ENCODE results near the gene PNLIPRP3. TPM values are rescaled to one million over a fixed set of nuclear protein-coding genes. Genes with fewer than 3 reads are reported as not detected.

PNLIPRP3 gene
- total and polyA plus RNA-seq, 2 of the 4 experiments (the other 2 are of a cell fraction): not detected

DNA sequence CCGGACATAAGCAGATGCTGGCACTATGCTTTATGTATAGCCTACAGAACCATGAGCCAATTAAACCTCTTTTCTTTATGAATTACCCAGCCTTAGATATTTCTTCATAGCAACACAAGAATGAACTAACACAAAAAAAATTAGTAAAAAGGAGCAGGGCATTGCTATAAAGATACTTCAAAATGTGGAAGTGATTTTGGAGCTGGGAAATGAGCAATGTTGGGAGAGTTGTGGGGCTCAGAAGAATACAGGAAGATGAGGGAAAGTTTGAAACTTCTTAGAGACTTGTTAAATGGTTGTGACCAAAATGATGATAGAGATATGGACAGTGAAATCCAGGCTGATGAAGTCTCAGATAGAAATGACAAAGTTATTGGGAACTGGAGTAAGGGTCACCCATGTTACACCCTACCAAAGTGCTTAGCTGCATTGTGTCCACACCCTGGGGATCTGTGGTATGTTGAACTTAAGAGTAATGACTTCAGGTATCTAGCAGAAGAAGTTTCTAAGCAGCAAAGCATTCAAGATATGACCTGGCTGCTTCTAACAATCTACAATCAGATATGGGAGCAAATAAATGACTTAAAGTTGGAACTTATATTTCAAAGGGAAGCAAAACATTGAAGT lies 24.2 kb downstream of the PNLIPRP3 start:
- Histone ChIP-seq H3K36me3 (ENCODE audit: control insufficient read depth, insufficient read depth, low read length) (no peaks in the 10 kb centered on the region), H3K79me1 (ENCODE audit: low read depth in 1 of 2, low read length in 2 of 2) (no peaks in the 10 kb centered on the region), H3K18ac (ENCODE audit: low read depth, low read length) (no peak overlapping the region), H3K9me1 (ENCODE audit: insufficient read depth, low read length) (no peaks in the 10 kb centered on the region), H3K27me3 (ENCODE audit: control insufficient read depth, insufficient read depth, low read length) (no peaks in the 10 kb centered on the region), H3K9me3 (ENCODE audit: control insufficient read depth, insufficient read depth, low read length) (no peaks in the 10 kb centered on the region), H2BK20ac (ENCODE audit: low read depth, low read length) (no peak overlapping the region), H2BK15ac (ENCODE audit: low read depth, low read length) (no peak overlapping the region), H3K14ac (replicated peaks; ENCODE audit: low read depth, low read length) (no peak overlapping the region), H3K4me1 (ENCODE audit: control insufficient read depth, insufficient read depth, low read length) (no peaks in the 10 kb centered on the region), H4K91ac (ENCODE audit: insufficient read depth, low read depth, low read length) (no peak overlapping the region), H3K56ac (ENCODE audit: extremely low read depth, insufficient read depth, low read length) (no peak overlapping the region), H2BK120ac (ENCODE audit: low read depth, low read length) (no peak overlapping the region), H3K23ac (ENCODE audit: low read depth, low read length) (no peak overlapping the region), H4K20me1 (ENCODE audit: insufficient read depth, low read length) (no peaks in the 10 kb centered on the region), H2AFZ (replicated peaks; ENCODE audit: low read length, poor library complexity) (no peak overlapping the region), H3K4me2 (ENCODE audit: low read depth, low read length) (no peak overlapping the region), H4K8ac (ENCODE audit: low read depth in 2 of 2, low read length in 2 of 2) (no peak overlapping the region), H2AK9ac (replicated peaks; ENCODE audit: low read depth, low read length, poor library complexity) (no peak overlapping the region), H3K9ac (ENCODE audit: low read depth, low read length) (no peak overlapping the region), H3K4ac (ENCODE audit: low read depth, low read length) (no peak overlapping the region), H2BK5ac (ENCODE audit: low read depth, low read length, poor library complexity, severe bottlenecking) (no peak overlapping the region), H2AK5ac (ENCODE audit: low read depth, low read length) (no peak overlapping the region), H4K5ac (ENCODE audit: low read depth, low read length) (no peak overlapping the region), H3K4me3 (ENCODE audit: insufficient read depth, low read depth, low read length) (no peak overlapping the region), H3K27ac (ENCODE audit: insufficient read depth, low read length) (no peak overlapping the region)
- in situ Hi-C loops (cut with MboI; ENCODE audit: low sequenced_read_pairs) (no loop called here), dilution Hi-C loops (cut with HindIII; ENCODE audit: low sequenced_read_pairs, unreplicated experiment) (no loop called here), intact Hi-C loops (cut with micrococcal nuclease) (no loop called here)
- ChIA-PET POLR2A (ENCODE audit: unreplicated experiment) (no interaction called here), CTCF (no interaction called here)
- TF ChIP-seq BHLHE40 (IDR thresholded peaks at IDR 0.05; ENCODE audit: low read depth, low read length): no peak
- no peak for TF ChIP-seq CEBPB (IDR thresholded peaks at IDR 0.05; ENCODE audit: low read depth, low read length)
- TF ChIP-seq RAD21 (IDR thresholded peaks at IDR 0.05; ENCODE audit: low read length): no peak
- no peak for ATAC-seq (ENCODE audit: low read depth)
- no peak for DNase-seq
- no TSS peak for BruUV-seq (replicated peaks)
- no CpG with 5 or more reads among the region's 1 CpG for WGBS, 2 experiments (ENCODE audit: extremely low coverage in 2 of 2, insufficient read length in 1 of 2)
